Esophagus squamous epithelium (tissue), 5 donors: ENCODE measurements around the gene ZNF185. TPM values are rescaled to one million over a fixed set of nuclear protein-coding genes. Genes with fewer than 3 reads are reported as not detected.
"Not testable (repeated sequence)": the region's sequence is repeated elsewhere in the genome, so short reads cannot be mapped to it uniquely, and the experiment has no call there.

Experiments used
- DNase-seq: peaks from one replicate; lab custom pipeline; 2025; lab: John Stamatoyannopoulos, UW
- H3K27ac ChIP-seq, 4 donors: fragments of 200-600 bp; sonication (generic); one replicate each; pipeline ENCODE4 v1.5.1; 2016 to 2019; ENCODE audit warnings: mild to moderate bottlenecking in 1 of 4
- H3K27me3 ChIP-seq, 4 donors: fragments of 200-600 bp; sonication (generic); 1 replicate in 3 of 4; 2 replicates in 1 of 4; pipeline versions ENCODE4 v1.5.1 to v1.6.0; 2017 to 2021; ENCODE audit warnings: antibody characterized with exemption in 1 of 4
- H3K36me3 ChIP-seq, 3 donors: fragments of 200-600 bp; sonication (generic); one replicate each; pipeline ENCODE4 v1.5.1; 2016 to 2019
- H3K4me1 ChIP-seq, 3 donors: fragments of 200-600 bp; sonication (generic); one replicate each; pipeline ENCODE4 v1.5.1; 2017 to 2019
- H3K4me3 ChIP-seq, 4 donors: fragments of 200-600 bp; sonication (generic); 1 replicate in 3 of 4; 2 replicates in 1 of 4; pipeline ENCODE4 v1.5.1; 2016 to 2019; ENCODE audit warnings: mild to moderate bottlenecking in 2 of 4, moderate library complexity in 1 of 4
- H3K9me3 ChIP-seq, 3 donors: fragments of 200-600 bp; sonication (generic); one replicate each; pipeline ENCODE4 v1.5.1; 2016 to 2019
- CTCF ChIP-seq, 6 experiments: fragments of 450-650 bp in 4 of 6; fragments of 200-600 bp in 2 of 6; sonication (generic) in 2 of 6; IDR thresholded peaks; one replicate each; pipeline ENCODE4 v1.5.1; 2016 to 2019; ENCODE audit warnings: antibody characterized with exemption in 6 of 6, mild to moderate bottlenecking in 4 of 6, moderate library complexity in 4 of 6
- POLR2A ChIP-seq, 4 donors: fragments of 450-650 bp; IDR thresholded peaks; one replicate each; pipeline ENCODE4 v1.6.1; 2017; ENCODE audit warnings: antibody characterized with exemption in 4 of 4, mild to moderate bottlenecking in 4 of 4, moderate library complexity in 3 of 4
- WGBS, 2 donors: methylation state at CpG; one replicate each; pipeline ENCODE4 v1.1.5; 2018; 5-methylcytosine and 5-hydroxymethylcytosine counted together
- intact Hi-C: fragments of 100-400 bp; cut with DNase I; formaldehyde crosslinking; loops from one replicate; pipeline ENCODE4 v1.15.0; 2022
- total RNA-seq, 4 donors: library from RNA; depleted of rRNA; stranded (reverse); fragments of >200 nt; gene quantifications; one replicate each; pipeline ENCODE4 v1.1.0, GENCODE V29; 2016
- donor health status: DM: yes; HTN: yes; CAD: no.

ZNF185 gene
- total RNA-seq, 4 donors from 2014 or later = 205 to 470 (median 259) TPM

- H3K4me1 ChIP-seq = peaks cover 0 to 73% (median 3%) of the 10 kb centered on the region in 3 donors
- WGBS, 2 donors = 63 to 80% methylated on average over 2 to 3 of the region's 14 CpGs
- H3K36me3 ChIP-seq = peaks cover 0 to 2% (median 0%) of the 10 kb centered on the region in 3 donors
- no peak overlapping the region for H3K4me3 ChIP-seq
- no peak for DNase-seq
- TF ChIP-seq POLR2A (IDR thresholded peaks at IDR 0.05) (no peak), CTCF (IDR thresholded peaks at IDR 0.05) (no peak)
- no peaks in the 10 kb centered on the region for H3K27me3 ChIP-seq
- H3K9me3 ChIP-seq = no peaks in the 10 kb centered on the region
- no peak overlapping the region for H3K27ac ChIP-seq
- intact Hi-C loops = no loop called here
These were observed 10.6 kb downstream of the ZNF185 start for GRCh38 chrX:152908486-152908885.

GRCh38 chrX:152910018-152910417, 12.2 kb downstream of the ZNF185 start:
- DNase-seq, intact Hi-C loops, H3K4me3 ChIP-seq, H3K27ac ChIP-seq, H3K9me3 ChIP-seq, H3K27me3 ChIP-seq: not testable (repeated sequence)
- Histone ChIP-seq H3K36me3 (peaks cover 0 to 18% (median 0%) of the 10 kb centered on the region in 3 donors), H3K4me1 (peaks cover 0 to 58% (median 3%) of the 10 kb centered on the region in 3 donors)
- WGBS, 2 donors = 34 to 84% methylated on average over 6 to 7 of the region's 7 CpGs

DNA sequence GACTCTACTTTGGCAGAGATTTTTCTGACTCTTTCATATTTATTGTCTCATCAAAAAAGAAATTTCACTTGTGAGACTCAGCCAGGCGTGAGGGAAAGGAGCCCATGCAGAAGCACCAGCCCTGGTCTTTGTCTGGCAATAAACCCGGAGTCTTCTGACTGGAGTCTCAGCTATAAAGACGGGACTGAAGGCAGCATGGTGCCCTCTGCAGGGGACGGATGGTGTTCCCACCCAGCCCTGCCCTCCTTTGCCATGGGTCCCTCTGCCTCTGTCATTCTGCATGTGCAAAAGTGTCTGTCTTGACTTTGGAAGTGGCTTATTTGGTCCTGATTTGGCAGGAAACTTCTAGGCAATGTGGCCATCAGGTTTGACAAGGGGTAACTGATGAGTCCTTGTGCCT, 14.2 kb downstream of the ZNF185 start:
- no peaks in the 10 kb centered on the region for H3K9me3 ChIP-seq
- intact Hi-C loops = no loop called here
- no peak for DNase-seq
- 65% methylated on average over 4 of the region's 4 CpGs; no CpG with 5 or more reads in 1 of the 2 donors for WGBS, 2 donors
- no peak for TF ChIP-seq POLR2A (IDR thresholded peaks at IDR 0.05)
- no peak for TF ChIP-seq CTCF (IDR thresholded peaks at IDR 0.05)
- H3K4me3 ChIP-seq = no peak overlapping the region
- peaks cover 0 to 37% (median 3%) of the 10 kb centered on the region in 3 donors for H3K4me1 ChIP-seq
- peaks cover 0 to 36% (median 0%) of the 10 kb centered on the region in 3 donors for H3K36me3 ChIP-seq
- no peaks in the 10 kb centered on the region for H3K27me3 ChIP-seq
- no peak overlapping the region for H3K27ac ChIP-seq

- Histone ChIP-seq H3K9me3 (no peaks in the 10 kb centered on the region), H3K4me1 (peaks cover 0 to 32% (median 3%) of the 10 kb centered on the region in 3 donors), H3K27me3 (no peaks in the 10 kb centered on the region), H3K4me3 (no peak overlapping the region), H3K36me3 (peaks cover 0 to 42% (median 0%) of the 10 kb centered on the region in 3 donors), H3K27ac (no peak overlapping the region)
- intact Hi-C loops = no loop called here
- 68% methylated on average over 4 of the region's 7 CpGs; no CpG with 5 or more reads in 1 of the 2 donors for WGBS, 2 donors
- TF ChIP-seq POLR2A (IDR thresholded peaks at IDR 0.05) = no peak
- TF ChIP-seq CTCF (IDR thresholded peaks at IDR 0.05) = no peak
- DNase-seq = no peak
These were observed 14.8 kb downstream of the ZNF185 start for GRCh38 chrX:152912641-152913040.

- peaks cover 0 to 25% (median 3%) of the 10 kb centered on the region in 3 donors for H3K4me1 ChIP-seq
- no peaks in the 10 kb centered on the region for H3K27me3 ChIP-seq
- 71% methylated on average over 10 of the region's 10 CpGs; no CpG with 5 or more reads in 1 of the 2 donors for whole genome bisulfite sequencing, 2 donors
- H3K9me3 ChIP-seq = no peaks in the 10 kb centered on the region
- TF ChIP-seq POLR2A (IDR thresholded peaks at IDR 0.05) = no peak
- no peak for TF ChIP-seq CTCF (IDR thresholded peaks at IDR 0.05)
- intact Hi-C loops = no loop called here
- H3K4me3 ChIP-seq = no peak overlapping the region
- peaks cover 0 to 49% (median 0%) of the 10 kb centered on the region in 3 donors for H3K36me3 ChIP-seq
- no peak overlapping the region for H3K27ac ChIP-seq
- DNase-seq = no peak
These were observed 15.5 kb downstream of the ZNF185 start for GRCh38 chrX:152913346-152913745.
